NOMO-1 (cell line): Measurements from ENCODE around the gene KDM2B.
A peak's percentile ranks its signal among the peaks of the same experiment; 100 is the strongest.
"Not testable (repeated sequence)": the region's sequence is repeated elsewhere in the genome, so short reads cannot be mapped to it uniquely, and the experiment has no call there.

Experiments used
- DNase-seq, 2 experiments: peaks; one replicate each; lab custom pipeline; 2025; ENCODE audit not compliant: unreplicated experiment in 2 of 2; lab: John Stamatoyannopoulos, UW

The KDM2B gene

DNA sequence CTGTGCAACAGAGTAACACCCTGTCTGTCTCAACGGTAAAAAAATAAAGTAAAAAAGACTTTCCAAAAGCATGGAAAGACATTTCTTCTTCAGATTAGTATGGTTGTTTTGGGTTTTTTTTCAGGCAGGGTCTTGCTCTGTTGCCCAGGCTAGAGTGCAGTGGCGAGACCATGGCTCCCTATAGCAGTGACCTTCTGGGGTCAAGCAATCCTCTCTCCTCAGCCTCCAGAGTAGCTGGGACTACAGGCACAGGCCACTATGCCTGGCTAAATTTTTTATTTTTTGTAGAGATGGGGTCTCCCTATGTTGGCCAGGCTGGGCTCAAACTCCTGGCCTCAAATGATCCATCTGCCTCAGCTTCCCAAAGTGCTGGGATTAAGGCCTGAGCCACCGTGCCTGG lies 72.8 kb downstream of the KDM2B start:
- DNase-seq, result no peak

DNA sequence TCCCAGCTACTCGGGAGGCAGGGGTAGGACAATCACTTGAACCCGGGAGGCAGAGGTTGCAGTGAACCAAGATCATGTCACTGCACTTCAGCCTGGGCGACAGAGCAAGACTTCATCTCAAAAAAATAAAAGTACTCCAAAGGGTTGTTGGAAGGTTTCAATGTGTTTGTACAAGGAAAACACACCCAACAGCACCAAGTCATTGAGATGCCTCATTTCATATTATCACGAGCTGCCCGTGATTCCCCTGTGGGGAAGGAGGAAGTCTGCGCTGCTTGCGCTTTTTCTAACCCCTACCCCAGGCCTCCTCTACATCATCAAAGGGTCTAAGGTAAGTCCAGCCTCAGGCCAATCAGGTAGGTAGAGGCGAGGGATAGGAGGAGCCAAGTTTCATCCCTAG lies 73.6 kb downstream of the KDM2B start:
- DNase-seq, result no peak

DNA sequence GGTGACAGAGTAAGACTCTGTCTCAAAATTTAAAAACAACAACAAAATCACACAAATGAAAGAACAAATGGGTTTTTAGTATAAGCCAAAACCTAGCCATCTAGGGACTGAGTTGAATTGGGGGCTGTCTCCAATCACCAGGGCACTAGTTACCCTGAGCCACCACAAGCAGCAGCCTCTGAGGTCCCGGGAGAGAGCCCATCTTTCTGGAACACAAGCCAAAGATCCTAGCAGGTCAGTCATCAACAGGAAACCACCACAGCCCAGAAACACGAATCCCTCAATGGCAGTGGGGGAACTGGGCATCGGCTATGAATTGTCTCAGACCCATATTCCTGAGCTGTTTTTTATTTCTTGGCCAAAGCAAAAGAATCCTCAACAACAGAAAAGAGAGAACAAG lies 75.3 kb downstream of the KDM2B start:
- DNase-seq, result no peak

DNA sequence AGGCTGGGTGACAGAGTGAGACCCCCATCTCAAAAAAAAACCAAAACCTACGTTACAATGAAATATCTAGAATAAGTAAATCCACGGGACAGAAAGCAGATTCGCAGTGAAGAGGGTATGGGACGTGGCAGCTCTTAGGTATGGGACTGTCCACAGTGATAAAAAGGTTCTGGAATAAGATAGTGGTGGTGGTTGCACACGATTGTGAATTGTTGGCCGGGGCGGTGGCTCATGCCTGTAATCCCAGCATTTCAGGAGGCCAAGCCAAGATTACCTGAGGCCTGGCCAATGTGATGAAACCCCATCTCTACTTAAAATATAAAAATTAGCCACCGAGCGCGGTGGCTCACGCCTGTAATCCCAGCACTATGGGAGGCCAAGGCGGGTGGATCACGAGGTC lies 76.3 kb downstream of the KDM2B start:
- DNase-seq, result no peak

DNA sequence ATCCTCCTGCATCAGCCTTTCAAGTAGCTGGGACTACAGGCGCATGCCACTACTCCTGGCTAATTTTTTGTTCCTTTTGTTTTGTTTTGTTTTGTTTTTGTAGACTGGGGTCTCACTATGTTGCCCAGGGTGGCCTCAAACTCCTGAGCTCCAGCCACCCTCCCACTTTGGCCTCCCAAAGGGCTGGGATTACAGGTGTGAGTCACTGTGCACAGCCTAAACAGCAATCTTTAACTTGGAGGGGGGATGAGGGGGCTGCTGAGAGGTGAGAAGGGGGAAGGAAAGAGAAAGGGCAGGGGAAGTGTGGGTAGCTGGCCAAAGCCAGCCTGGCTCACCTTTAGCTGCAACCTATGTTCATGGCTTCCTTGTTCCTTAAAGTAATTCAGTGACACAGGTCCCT lies 77.4 kb downstream of the KDM2B start:
- DNase-seq, result no peak

DNA sequence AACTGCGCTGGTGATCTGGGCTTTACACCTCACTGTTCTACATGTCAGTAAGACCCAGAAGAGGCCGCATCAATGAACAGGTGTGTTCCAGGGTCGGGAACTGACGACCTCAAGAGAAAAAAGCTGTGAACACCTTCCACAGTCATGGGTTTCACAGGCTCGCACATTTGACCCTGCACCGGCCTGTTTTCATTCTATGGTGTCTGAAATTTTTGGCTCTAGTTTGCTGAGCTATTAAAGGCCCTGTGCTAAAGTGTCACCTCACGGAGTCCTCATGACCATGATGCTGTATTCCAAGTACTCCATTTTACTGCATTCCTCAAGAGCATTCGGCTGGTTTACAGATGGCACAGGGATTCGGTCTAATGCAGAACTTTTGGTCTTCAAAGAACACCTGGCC lies 78.9 kb downstream of the KDM2B start:
- no peak for DNase-seq

DNA sequence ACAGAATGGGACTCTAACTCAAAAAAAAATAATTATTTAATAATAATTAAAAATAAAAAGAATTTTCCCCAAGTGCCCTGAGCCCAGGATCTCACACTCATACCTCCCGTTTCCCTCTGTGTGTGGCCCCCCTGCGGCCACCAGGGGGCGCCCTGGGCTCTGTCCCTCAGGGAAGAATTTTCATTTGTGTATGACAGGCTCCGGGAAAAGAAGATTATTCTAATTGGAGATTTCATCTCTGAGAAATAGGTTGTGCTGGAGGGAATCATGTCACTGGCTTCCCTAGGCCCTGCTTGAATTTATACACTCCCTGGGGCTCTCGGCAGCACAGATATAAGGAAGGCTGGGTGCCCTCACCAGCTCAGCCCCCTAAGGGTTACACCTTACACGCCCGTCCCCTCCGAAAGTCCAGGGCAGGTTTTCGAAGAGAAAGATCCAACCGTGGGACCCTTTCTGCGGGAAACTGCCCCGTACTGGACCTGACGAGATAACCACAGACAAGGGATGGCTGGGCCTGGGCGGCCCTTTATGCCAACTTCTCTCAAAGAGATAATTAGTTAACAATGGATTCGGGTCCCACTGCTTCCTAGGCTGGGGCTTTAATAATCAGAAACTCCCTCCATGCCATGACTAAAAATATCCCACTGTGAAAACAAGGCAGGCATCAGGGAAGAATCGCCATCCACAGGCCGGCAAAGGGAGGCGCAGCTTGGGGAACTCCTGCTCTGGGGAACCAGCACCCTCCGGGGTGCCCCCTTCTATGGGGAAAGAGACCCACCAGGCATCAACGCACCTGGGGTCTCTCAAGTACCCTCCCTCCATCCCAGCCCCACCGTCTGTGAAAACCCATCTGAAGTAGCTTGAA lies 80.7 kb downstream of the KDM2B start:
- peak; percentile 52 to 59 for DNase-seq

DNA sequence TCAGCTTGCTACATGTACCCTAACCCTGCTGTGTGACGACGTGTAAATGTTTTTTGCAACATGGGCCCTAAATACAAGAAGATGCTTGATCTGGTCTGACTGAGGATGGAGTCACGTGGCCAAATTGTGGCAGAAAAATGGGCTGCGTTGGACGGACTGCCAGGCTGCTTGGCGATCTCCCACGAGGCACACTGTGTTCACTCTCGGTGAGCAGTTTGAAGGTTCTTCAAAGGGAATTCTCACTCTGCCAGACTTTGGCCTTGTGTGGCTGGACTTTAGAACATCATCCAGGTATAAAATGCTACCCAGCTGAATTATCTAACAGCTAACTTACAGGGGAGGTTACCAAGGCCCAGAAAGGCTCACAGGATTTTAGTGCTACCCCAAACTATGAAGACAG lies 85.1 kb downstream of the KDM2B start:
- no peak for DNase-seq

DNA sequence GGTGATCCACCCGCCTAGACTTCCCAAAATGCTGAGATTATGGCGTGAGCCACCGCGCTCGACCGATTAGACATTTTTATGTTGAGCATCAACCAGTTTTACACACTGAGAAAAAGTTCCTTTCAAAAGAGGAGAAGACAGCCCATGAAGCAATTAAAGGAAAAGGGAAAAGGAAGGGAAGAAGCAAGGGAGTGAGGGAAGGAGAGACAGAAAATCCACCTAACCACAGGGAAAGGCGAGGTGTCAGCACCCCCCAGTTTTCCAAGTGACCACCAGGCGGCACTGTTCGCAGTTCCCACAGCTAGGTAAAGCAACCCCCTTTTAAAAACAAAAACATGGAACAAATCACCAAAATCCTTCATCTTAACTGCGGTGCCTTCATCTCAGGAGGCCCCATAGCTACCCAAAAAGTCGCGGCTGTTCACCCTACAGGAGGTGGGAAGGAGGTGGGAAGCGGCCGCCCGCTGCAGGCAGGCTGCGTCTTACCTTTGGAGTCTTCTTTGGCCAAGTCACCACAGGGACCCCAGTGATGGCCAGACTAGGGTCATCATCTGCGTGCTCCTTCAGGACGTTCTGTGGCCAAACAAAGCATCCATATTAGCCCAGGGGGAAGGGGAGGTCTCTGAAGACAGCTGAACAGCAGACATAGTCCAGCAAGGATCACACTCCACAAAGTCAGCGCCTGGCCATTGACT lies 86.6 kb downstream of the KDM2B start:
- peak in 1 of 2 experiments; percentile 4 for DNase-seq

DNA sequence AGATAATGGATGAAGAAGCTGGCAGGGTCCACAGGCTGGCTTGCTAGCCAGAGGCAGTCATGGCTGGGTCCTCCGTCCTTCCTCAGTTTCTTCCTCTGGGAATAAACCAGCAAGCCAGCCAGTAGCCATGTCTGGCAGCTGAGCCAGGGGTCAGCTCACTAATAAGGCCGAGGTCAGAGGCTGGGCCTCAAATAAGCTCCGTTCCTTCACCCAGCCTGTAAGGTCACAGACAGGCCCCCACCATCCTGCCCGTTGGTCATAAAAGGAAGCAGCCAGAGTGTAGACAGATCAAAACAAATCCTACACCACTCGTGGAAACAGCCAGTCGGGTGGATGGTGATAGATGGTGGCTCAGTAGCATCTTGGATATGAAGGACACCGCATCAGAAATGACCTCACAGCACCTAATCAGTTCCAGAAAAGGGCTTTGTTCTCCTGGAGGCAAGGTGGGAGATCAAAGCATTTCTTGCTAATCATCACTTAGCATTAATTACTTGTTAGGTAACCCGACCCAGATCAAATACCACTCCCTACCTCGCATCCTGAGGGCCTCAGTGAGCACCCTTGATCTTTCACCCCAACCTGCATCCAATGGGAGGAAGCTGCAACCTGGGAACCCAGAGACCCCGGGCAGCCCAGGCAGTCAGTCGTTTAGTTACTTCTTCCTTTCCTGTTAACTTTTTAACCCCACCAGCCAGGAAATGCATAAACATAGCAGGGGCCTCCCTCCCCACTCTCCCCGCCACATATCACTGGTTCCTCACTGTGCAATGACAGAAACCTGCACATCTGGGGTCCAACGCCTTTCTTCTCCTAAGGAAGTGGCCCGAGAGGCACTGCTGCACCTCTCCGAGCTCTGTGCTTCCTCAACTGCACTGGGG lies 90.2 kb downstream of the KDM2B start:
- DNase-seq, result peak; percentile 46 to 51

DNA sequence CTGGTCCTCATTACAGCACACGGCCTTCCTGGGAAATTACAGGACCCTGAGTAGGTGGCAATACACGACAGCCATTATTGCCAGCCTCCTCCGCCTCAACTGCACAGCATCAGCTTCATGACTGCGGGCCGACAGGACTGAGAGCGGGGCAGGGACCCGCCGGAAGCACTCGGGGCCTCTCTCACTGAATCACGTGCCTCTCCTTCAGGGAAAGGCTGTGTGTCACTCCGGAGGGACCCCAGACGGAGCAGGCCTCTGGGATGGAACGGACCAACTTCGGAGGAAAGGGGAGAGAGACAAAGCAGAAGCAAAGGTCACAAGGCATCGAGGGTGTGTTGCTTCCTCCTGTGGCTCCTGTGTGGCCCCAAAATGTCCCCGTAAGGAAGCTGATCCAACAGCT lies 90.9 kb downstream of the KDM2B start:
- DNase-seq, result no peak

DNA sequence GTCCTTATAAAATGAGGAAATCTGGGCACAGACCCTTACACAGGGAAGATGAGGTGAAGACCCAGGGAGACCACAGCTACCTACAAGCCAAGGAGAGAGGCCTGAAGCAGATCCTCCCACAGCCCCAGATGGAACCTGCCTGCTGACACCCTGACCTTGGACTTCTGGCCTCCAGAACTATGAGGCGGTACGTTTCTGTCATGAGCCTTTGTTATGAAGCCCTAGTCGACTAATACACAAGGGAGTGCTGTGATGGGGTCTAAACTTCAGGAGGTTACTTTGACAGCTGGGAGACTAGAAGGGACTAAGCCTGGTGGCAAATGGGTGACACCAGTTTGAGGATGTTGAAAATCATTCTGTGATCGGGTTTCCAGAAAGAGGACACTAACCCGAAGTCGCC lies 95.9 kb downstream of the KDM2B start:
- no peak for DNase-seq

DNA sequence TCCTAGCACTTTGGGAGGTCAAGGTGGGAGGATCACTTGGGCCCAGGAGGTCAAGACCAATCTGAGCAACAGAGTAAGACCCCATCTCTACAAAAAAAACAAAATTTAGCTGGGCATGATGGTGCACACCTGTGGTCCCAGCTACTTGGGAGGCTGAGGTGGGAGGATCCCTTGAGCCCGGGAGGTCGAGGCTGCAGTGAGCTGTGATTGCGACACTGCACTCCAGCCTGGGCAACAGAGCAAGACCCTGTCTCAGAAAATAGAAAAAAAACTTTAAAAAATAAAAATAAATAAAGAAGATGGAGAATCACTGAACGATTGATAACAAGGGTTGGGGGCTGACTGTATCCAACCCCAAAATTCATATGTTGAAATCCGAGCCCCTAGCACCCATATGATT lies 96.3 kb downstream of the KDM2B start:
- DNase-seq, result not testable (repeated sequence)

DNA sequence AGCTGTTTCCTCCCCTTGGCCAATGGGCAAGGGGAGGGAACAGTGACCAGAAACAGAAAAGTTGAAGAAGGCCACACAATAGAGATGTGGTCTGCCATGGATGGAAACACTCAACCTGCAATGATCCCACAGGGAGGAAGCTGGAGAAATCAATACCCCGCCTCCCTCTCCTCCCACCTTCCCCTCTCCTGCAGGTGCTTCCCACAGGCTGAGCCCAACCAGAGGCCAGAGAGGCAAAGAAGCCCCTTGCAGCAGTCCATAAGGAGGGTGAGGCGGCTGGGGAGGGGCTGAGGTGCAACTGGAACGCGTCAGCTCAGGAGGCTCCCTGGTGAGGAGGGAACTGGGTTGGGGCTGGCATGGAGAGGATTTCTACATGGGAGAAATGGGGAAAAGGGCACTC lies 96.9 kb downstream of the KDM2B start:
- DNase-seq, result no peak

DNA sequence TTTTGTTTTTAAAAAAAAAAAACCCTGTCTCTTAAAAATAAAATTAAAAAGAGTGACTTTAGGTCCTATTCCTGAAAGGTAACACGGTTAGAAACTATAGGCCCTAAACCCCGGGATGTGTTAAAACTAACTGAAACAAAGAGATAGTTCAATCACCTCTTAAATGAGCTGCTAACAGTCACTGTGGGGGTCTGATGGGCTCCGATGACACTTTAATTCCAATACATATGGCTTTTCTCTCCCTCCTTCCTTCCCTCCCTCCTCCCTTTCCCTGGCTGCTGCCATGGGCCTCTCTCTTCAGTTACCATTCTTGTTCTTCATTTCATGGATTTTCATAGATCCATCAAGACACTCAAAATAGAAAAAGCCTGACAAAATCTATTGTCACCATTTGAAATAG lies 104.3 kb downstream of the KDM2B start:
- no peak for DNase-seq

DNA sequence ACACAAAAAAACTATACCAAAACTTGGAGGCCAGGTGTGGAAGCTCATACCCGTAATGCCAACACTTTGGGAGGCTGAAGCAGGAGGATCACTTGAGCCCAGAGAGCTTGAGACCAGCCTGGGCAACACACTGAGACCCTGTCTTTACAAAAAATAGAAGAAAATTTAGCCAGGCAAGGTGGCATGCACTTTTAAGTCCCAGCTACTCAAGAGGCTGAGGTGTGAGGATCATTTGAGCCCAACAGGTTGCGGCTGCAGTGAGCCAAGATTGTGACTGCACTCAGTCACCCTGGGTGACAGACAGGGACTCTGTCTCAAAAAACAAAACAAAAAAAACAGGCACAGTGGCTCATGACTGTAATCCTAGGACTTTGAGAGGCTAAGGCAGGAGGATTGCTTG lies 105.5 kb downstream of the KDM2B start:
- DNase-seq, result no peak

DNA sequence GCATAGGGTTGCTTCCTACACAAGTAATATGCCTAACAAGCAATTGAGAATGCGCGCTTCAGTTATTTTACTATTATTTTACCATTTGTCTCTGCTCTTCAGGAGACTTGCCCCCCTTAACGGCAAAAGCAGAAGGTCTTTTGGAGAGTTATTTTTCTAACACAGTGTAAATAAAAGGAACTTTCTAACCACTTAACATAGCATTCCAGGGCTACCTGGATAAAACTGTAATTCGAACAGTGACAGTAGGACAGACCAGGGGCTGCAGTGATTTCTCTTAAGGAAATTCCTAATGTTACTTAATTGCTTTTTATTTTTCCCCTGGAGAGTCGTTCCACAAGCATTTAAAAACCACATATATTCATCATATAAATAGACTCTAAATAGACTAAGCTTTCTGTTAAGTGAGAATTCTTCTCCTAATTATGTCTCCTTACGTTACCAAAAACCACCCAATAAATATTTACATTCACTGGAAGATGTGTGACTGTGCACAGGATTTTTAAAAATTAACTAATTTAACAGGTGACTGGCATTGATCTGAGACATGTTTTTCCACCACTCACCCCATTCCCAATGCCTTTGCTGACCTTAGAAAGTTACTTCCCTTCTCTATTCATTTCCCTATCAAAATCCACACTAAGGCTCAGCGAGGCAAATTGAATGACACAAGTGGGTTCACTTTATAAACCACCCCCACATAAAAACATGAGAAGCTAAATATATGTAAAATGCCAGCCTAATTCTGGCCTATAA lies 108.5 kb downstream of the KDM2B start:
- DNase-seq, result no peak

DNA sequence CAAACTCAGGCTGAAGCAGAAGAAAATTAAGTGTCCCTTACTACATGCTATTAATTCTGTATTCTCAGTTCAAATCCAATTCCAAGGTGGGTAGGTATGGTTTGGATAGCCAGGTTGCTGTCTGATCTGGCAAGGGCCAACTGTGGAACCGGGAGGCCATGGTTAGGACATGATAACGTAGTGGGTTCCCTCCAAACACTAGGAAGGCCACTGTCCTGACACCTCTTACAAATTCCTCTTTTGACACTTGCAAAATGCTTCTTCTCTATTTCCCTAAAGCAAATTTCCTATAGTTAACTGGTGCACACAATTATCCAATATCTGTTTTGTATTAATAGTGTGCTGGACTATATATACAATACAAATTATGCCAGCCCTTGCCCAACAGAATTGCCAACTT lies 110.1 kb downstream of the KDM2B start:
- no peak for DNase-seq

DNA sequence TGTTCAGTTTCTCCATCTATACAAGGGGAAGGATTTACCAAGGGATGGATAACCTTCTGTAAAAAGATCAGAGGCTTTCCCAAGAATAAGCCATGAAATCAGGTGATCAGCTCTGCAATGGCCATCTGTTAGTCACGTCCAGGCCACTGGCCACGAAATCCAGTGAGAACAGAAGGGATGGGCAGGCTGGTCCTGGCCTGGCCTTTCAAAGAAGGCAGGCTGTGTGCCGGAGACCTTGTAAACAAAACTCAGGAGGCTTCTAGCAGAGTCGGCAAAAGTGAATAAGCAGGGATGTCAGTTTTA lies 112.4 kb downstream of the KDM2B start:
- no peak for DNase-seq

DNA sequence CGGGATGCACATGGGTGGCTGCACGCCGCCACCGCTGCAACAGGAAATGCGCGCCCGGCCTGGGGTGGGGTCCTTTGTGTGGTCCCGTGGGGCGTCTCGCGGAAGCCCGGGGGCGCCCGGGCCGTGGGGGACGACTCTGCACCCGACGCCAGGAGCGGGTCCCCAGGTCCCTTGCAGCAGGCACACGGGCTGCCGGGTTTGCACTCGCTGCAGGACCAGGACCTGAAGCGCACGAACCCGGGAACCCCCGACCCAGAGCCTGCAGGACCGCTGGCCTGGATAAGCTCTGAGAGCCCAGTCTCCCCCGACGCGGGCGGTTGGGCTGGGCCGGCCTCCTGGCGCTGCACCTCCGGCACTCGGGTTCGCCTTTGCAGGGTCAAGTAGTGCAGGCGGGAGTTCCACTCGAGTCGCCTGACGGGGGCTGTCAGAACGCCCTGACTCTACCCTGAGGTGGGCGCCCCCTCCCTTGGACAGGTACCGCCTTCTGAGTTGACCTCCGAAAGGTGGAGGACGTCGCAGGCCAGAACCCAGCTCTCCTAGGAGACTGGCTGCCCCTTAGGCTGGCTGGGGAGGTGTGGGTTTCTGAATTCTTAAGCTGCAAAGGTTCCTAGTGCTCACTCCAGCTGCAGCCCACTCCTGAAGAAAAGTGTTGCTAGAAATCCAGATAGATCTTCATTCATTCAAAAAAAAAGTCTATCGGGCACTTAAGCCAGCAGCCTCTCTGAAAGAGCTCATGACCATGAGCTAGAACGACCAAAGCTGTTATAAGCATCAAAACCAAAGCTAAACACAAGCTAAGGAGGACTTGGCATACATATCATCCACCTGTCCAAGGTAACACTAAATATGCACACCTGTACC lies 113.0 kb downstream of the KDM2B start:
- no peak for DNase-seq
